ENCODE measurements around the gene ADAMTS6.

- TF ChIP-seq POLR2A (IDR thresholded peaks at IDR 0.05) (no peak), POLR2AphosphoS5 (IDR thresholded peaks at IDR 0.05) (no peak)
- TF ChIP-seq, protein P1, sequence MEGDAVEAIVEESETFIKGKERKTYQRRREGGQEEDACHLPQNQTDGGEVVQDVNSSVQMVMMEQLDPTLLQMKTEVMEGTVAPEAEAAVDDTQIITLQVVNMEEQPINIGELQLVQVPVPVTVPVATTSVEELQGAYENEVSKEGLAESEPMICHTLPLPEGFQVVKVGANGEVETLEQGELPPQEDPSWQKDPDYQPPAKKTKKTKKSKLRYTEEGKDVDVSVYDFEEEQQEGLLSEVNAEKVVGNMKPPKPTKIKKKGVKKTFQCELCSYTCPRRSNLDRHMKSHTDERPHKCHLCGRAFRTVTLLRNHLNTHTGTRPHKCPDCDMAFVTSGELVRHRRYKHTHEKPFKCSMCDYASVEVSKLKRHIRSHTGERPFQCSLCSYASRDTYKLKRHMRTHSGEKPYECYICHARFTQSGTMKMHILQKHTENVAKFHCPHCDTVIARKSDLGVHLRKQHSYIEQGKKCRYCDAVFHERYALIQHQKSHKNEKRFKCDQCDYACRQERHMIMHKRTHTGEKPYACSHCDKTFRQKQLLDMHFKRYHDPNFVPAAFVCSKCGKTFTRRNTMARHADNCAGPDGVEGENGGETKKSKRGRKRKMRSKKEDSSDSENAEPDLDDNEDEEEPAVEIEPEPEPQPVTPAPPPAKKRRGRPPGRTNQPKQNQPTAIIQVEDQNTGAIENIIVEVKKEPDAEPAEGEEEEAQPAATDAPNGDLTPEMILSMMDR (IDR thresholded peaks at IDR 0.05) = no peak
Observed at GRCh38 chr5:65475336-65475735, 6.4 kb downstream of the ADAMTS6 start.
